K562 (cell line): Measurements from ENCODE around the gene TMEM184B. TPM values are rescaled to one million over a fixed set of nuclear protein-coding genes. Genes with fewer than 3 reads are reported as not detected.

Experiments used
- ATAC-seq: fragments of 200-7000 bp; cut with Tn5 transposase; 3 replicates; pipeline ENCODE4 v1.9.1; 2020; ENCODE audit warnings: moderate library complexity
- BruUV-seq: library from RNA; stranded (reverse); fragments of 400-500 nt; replicated peaks from 2 replicates; lab custom pipeline; 2021; lab: Mats Ljungman, UMichigan
- CTCF ChIA-PET: fragments of 300-600 bp; formaldehyde crosslinking; extraction: SDS; loops from one replicate; lab custom pipeline; 2021; ENCODE audit warnings: low intra/inter-chr PET ratio; lab: Yijun Ruan, JAX
- POLR2A ChIA-PET: fragments of 300-600, 350-650 bp; sonication (Branson Sonifier 250); formaldehyde crosslinking; extraction: SDS; loops from one replicate; lab custom pipeline; 2021; ENCODE audit warnings: antibody characterized with exemption, inconsistent platforms; lab: Yijun Ruan, JAX
- DNase-seq, 4 experiments: peaks; one replicate each; pipeline versions ENCODE4 v3.0.0 to v3.0.0-alpha.2; 2011 to 2018; ENCODE audit warnings: low spot score in 3 of 4, mixed read lengths in 3 of 4; ENCODE audit errors: extremely low read depth in 1 of 4
- FAIRE-seq: peaks from 2 replicates; lab custom pipeline; 2011; peaks lifted over from hg19 to GRCh38; lab: Jason Lieb, UNC
- H2AFZ ChIP-seq: 2 replicates; pipeline ENCODE4 v1.6.0; 2011; ENCODE audit warnings: low read depth, low read length, control low read depth, inconsistent platforms
- H3K27ac ChIP-seq: fragments of 200-600 bp; 3 replicates; pipeline ENCODE4 v1.8.0; 2011; ENCODE audit warnings: low read depth, mild to moderate bottlenecking, control low read depth, inconsistent platforms, low read length, moderate library complexity, mixed read lengths; ENCODE audit errors: extremely low read depth
- H3K27me3 ChIP-seq, 2 experiments: fragments of 300-600 bp in 1 of 2; 2 replicates in 1 of 2; 3 replicates in 1 of 2; pipeline versions ENCODE4 v1.6.0 to v1.8.0; 2011; ENCODE audit warnings: inconsistent platforms in 2 of 2, low read length in 2 of 2, mild to moderate bottlenecking in 1 of 2, mixed read lengths in 1 of 2, moderate library complexity in 1 of 2; ENCODE audit not compliant: control insufficient read depth in 2 of 2, insufficient read depth in 2 of 2
- H3K36me3 ChIP-seq: fragments of 300-600 bp; 3 replicates; pipeline ENCODE4 v1.8.0; 2011; ENCODE audit warnings: mild to moderate bottlenecking, low read length, inconsistent platforms; ENCODE audit not compliant: control insufficient read depth, insufficient read depth
- H3K4me1 ChIP-seq, 2 experiments: fragments of 200-600 bp in 1 of 2; replicated peaks in 1 of 2; 2 replicates in 1 of 2; 3 replicates in 1 of 2; pipeline versions ENCODE4 v1.5.1 to v1.8.0; 2011; ENCODE audit warnings: inconsistent platforms in 2 of 2, low read length in 2 of 2, mild to moderate bottlenecking in 1 of 2, mixed read lengths in 1 of 2, moderate library complexity in 1 of 2; ENCODE audit not compliant: control insufficient read depth in 2 of 2, insufficient read depth in 2 of 2
- H3K4me2 ChIP-seq: 2 replicates; pipeline ENCODE4 v1.6.1; 2011; ENCODE audit warnings: low read length, control low read depth, inconsistent platforms, mixed read lengths; ENCODE audit not compliant: insufficient read depth
- H3K4me3 ChIP-seq: fragments of 200-600 bp; sonication (generic), shearing (Covaris generic); 2 replicates; pipeline ENCODE4 v1.5.1; 2016; ENCODE audit warnings: control low read depth, inconsistent platforms
- H3K79me2 ChIP-seq: fragments of 200-600 bp; 3 replicates; pipeline ENCODE4 v1.8.0; 2011; ENCODE audit warnings: low read length, inconsistent platforms; ENCODE audit not compliant: control insufficient read depth, insufficient read depth
- H3K9ac ChIP-seq, 2 experiments: 2 replicates each; pipeline versions ENCODE4 v1.6.0 to v1.6.1; 2011; ENCODE audit warnings: low read depth in 2 of 2, low read length in 2 of 2, control low read depth in 1 of 2, inconsistent platforms in 1 of 2, mild to moderate bottlenecking in 1 of 2, mixed read lengths in 1 of 2; ENCODE audit not compliant: insufficient read depth in 1 of 2
- H3K9me1 ChIP-seq: one replicate; pipeline ENCODE4 v1.6.0; 2011; ENCODE audit warnings: inconsistent platforms, mild to moderate bottlenecking, low read length, moderate library complexity; ENCODE audit not compliant: control insufficient read depth, insufficient read depth
- H3K9me3 ChIP-seq: replicated peaks from 2 replicates; pipeline ENCODE4 v1.5.1; 2011; ENCODE audit warnings: low read depth, low read length, inconsistent platforms; ENCODE audit not compliant: control insufficient read depth, insufficient read depth
- H4K20me1 ChIP-seq: replicated peaks from 2 replicates; pipeline ENCODE4 v1.6.1; 2011; ENCODE audit warnings: low read length, inconsistent platforms, mixed read lengths; ENCODE audit not compliant: control insufficient read depth, insufficient read depth
- DNMT1 ChIP-seq: fragments of 450-650 bp; IDR thresholded peaks from 2 replicates; pipeline ENCODE4 v1.6.1; 2016; ENCODE audit warnings: antibody characterized with exemption, mild to moderate bottlenecking
- FOXP1 ChIP-seq: sonication (generic); formaldehyde crosslinking; IDR thresholded peaks from 2 replicates; pipeline ENCODE4 v1.8.0; 2022; ENCODE audit warnings: mild to moderate bottlenecking, missing genetic modification reagents
- NR2F6 ChIP-seq: fragments of 450-650 bp; formaldehyde crosslinking; IDR thresholded peaks from 2 replicates; pipeline ENCODE4 v1.4.0; 2020; ENCODE audit warnings: mild to moderate bottlenecking
- SREBF1 ChIP-seq: fragments of 150-350 bp; IDR thresholded peaks from 2 replicates; pipeline ENCODE4 v1.6.1; 2014; ENCODE audit warnings: antibody characterized with exemption, low read depth, low read length, borderline replicate concordance
- TAF7 ChIP-seq: fragments of 450-650 bp; IDR thresholded peaks from 2 replicates; pipeline ENCODE4 v1.6.1; 2016; ENCODE audit warnings: missing genetic modification characterization, missing compliant biosample characterization
- TRIM28 ChIP-seq: fragments of 450-650 bp; IDR thresholded peaks from 2 replicates; pipeline ENCODE4 v1.6.1; 2017
- WGBS: fragments of 100-300 bp; shearing (Covaris generic); methylation state at CpG from one replicate; pipeline ENCODE4 v1.1.6; 2016; ENCODE audit warnings: low coverage, mixed read lengths; ENCODE audit not compliant: insufficient coverage; ENCODE audit errors: missing lambda C conversion rate; 5-methylcytosine and 5-hydroxymethylcytosine counted together
- in situ Hi-C: fragments of 300-500 bp; cut with MboI; formaldehyde crosslinking; loops from 4 replicates; pipeline ENCODE4 v1.15.0; 2018; ENCODE audit warnings: inconsistent platforms, mixed read lengths
- intact Hi-C: fragments of 100-400 bp; cut with micrococcal nuclease; formaldehyde crosslinking; loops from 2 replicates; pipeline ENCODE4 v1.14.2; 2022
- polyA plus RNA-seq, 8 experiments: library from polyadenylated mRNA; depleted of rRNA in 4 of 8; stranded (reverse) in 5 of 8; unstranded in 3 of 8; fragments of >200 nt; fragmentation: Nextera tagmentation in 2 of 8; fragmentation: Illumina TruSeq in 1 of 8; extraction: Ambion mirVana in 2 of 8; extraction: Trizol in 1 of 8; gene quantifications; 2 replicates each; pipeline versions ENCODE4 v1.2.1 to v1.2.3, GENCODE V29; 2011 to 2014; ENCODE audit warnings: inconsistent platforms in 1 of 8, missing spikeins in 1 of 8
- total RNA-seq, 7 experiments: library from RNA; depleted of rRNA in 6 of 7; stranded (reverse); fragments of >200 nt in 6 of 7; fragmentation: Illumina TruSeq in 2 of 7; extraction: Trizol in 2 of 7; gene quantifications; 2 replicates each; pipeline versions ENCODE4 v1.2.1 to v1.2.3, GENCODE V29; 2011 to 2021; ENCODE audit warnings: low replicate concordance in 1 of 7
- TF ChIP-seq, protein P1 (sequence below), 2 experiments: fragments of 200-800 bp in 1 of 2; sonication (Bioruptor generic) in 1 of 2; sonication (generic) in 1 of 2; formaldehyde crosslinking in 1 of 2; IDR thresholded peaks in 1 of 2; conservative IDR thresholded peaks in 1 of 2; 2 replicates each; pipeline versions ENCODE4 v1.5.0 to v1.6.1; 2016 to 2020; ENCODE audit warnings: missing compliant biosample characterization in 1 of 2, missing genetic modification characterization in 1 of 2, missing genetic modification reagents in 1 of 2

TMEM184B gene
- total and polyA plus RNA-seq, 9 of the 15 experiments (the other 6 are each of a cell fraction or from before 2014, with no cell fraction given), result 0.31 to 25.1 (median 6.2) TPM

DNA sequence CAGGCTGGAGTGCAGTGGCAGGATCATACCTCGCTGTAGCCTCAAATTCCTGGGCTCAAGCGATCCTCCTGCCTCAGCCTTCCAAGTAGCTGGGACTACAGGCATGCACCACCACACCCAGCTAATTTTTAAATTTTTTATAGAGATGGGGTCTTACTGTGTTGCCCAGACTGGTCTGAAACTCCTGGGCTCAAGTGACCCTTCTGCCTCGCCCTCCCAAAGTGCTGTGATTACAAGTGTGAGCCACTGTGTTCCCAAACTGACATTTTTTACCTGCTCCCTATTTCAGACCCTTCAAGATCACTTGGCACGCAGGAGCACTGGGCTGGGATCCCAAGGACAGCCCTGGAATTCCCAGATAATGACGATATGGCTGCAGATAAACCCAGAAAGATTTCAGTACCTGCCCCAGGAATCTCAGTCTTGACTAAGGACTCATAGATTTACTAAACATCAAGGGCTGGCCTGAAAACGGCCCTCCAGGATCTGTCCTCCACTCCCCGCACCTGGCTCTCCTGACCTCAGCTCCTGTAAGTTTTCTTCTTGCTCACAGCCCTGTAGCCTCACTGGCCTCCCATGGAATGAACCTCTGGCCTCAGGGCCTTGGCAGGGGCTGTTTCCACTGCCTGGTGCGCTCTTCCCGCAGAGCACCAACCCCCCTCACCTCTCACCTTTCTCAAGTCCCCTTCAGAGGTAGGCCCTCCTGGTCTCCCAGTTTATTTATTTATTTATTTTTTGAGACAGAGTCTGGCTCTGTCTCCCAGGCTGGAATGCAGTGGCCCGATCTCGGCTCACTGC is 48.0 kb upstream of the TMEM184B start:
- H3K27me3 ChIP-seq, result no peaks in the 10 kb centered on the region; a peak in 1 of 5 replicates
- no peak overlapping the region for H3K4me2 ChIP-seq
- in situ Hi-C loops, result no loop called here
- peaks cover 23 to 29% of the 10 kb centered on the region in 2 experiments for H3K4me1 ChIP-seq
- POLR2A ChIA-PET, result interaction anchor here (0.9 kb wide), 1 partner anchor 12 kb away, joined by 3 read pairs; no protein-coding TSS in a partner anchor
- H3K9ac ChIP-seq, result 0 out of 4 replicates have a peak overlapping the region, but pooled peaks of 1 of the 2 experiments have one; percentile 58
- peaks cover 18% of the 10 kb centered on the region for H3K79me2 ChIP-seq
- ATAC-seq, result no peak
- H3K9me1 ChIP-seq, result no peaks in the 10 kb centered on the region
- WGBS, result 61% methylated on average over 7 of the region's 11 CpGs
- CTCF ChIA-PET, result no interaction called here
- no peak for TF ChIP-seq NR2F6 (CRISPR knock-in tag)
- no peak for TF ChIP-seq DNMT1
- no peak for TF ChIP-seq FOXP1 (CRISPR knock-in tag)
- TF ChIP-seq, protein P1, sequence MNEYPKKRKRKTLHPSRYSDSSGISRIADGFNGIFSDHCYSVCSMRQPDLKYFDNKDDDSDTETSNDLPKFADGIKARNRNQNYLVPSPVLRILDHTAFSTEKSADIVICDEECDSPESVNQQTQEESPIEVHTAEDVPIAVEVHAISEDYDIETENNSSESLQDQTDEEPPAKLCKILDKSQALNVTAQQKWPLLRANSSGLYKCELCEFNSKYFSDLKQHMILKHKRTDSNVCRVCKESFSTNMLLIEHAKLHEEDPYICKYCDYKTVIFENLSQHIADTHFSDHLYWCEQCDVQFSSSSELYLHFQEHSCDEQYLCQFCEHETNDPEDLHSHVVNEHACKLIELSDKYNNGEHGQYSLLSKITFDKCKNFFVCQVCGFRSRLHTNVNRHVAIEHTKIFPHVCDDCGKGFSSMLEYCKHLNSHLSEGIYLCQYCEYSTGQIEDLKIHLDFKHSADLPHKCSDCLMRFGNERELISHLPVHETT (CRISPR knock-in tag; conservative IDR thresholded peaks at IDR 0.05 in 1 of 2, IDR thresholded peaks at IDR 0.05 in 1 of 2), result no peak
- no peak for TF ChIP-seq TRIM28
- no peak for TF ChIP-seq TAF7
- TF ChIP-seq SREBF1, result no peak
- no peaks in the 10 kb centered on the region for H3K9me3 ChIP-seq
- H3K4me3 ChIP-seq, result no peak overlapping the region
- intact Hi-C loops, result no loop called here
- DNase-seq, result no peak
- H3K36me3 ChIP-seq, result no peaks in the 10 kb centered on the region
- BruUV-seq, result no TSS peak
- FAIRE-seq, result no peak
- no peak overlapping the region for H2AFZ ChIP-seq
- no peak overlapping the region for H3K27ac ChIP-seq
- H4K20me1 ChIP-seq, result peaks cover 6% of the 10 kb centered on the region; the same call in 1 of the 2 replicates
